Omental fat pad (tissue), 4 donors: ENCODE results near the gene DOCK3. TPM values are rescaled to one million over a fixed set of nuclear protein-coding genes. Genes with fewer than 3 reads are reported as not detected.

ENCODE experiments used
- ATAC-seq: fragments of 150-250 bp; one replicate; pipeline ENCODE4 v1.9.1; 2016; ENCODE audit warnings: mild to moderate bottlenecking, moderate library complexity; ENCODE audit not compliant: low FRiP score
- DNase-seq: peaks from one replicate; pipeline ENCODE4 v3.0.0-alpha.2; 2019; ENCODE audit warnings: low spot score
- total RNA-seq, 4 donors: library from RNA; depleted of rRNA; stranded (reverse); fragments of >200 nt; gene quantifications; one replicate each; pipeline ENCODE4 v1.1.0, GENCODE V29; 2016
- TF ChIP-seq, protein P1 (sequence below), 3 donors: fragments of 450-650 bp; IDR thresholded peaks; one replicate each; pipeline ENCODE4 v1.5.1; 2016 to 2017; ENCODE audit warnings: antibody characterized with exemption in 3 of 3, mild to moderate bottlenecking in 3 of 3, moderate library complexity in 2 of 3

The DOCK3 gene
- total RNA-seq, 4 donors from 2014 or later = 0.16 to 2.5 (median 1.4) TPM

DNA sequence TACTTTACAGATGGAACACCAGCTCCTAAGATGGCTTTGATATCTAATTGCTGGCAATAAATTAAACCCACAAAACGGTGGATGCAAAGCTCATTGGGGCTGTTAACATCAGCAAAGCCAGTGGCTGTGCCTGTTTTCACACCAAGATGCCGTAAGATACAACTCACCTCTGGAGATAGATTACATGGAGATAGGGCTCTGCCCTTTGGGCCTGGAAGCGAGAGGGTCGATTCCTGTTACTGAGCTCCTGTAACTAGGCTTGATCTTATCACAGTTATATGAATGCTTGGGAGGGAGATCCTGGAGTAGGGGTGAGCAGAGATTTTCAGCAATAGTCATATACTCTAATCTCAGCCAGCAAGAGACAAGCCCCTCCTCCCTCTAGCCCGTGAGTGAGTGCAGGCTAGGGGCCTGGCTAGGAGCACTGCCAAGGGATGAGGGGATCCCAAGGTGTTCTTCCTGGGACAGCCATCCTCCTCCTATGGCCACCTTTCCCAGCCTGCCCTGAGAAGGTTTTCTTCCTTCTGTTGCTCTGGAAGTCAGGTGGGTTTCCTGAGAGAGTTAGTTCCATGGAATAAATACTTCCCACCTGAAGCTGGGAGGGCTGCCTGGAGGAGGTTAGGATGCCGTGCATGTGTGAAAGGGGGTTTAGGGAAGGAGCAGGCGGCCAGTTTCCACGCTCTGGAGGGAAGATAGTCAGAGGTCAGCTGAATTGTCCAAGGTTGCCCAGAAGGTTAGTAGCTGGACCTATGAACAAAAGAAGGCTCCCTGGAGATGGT lies 18.1 kb upstream of the DOCK3 start:
- TF ChIP-seq, protein P1, sequence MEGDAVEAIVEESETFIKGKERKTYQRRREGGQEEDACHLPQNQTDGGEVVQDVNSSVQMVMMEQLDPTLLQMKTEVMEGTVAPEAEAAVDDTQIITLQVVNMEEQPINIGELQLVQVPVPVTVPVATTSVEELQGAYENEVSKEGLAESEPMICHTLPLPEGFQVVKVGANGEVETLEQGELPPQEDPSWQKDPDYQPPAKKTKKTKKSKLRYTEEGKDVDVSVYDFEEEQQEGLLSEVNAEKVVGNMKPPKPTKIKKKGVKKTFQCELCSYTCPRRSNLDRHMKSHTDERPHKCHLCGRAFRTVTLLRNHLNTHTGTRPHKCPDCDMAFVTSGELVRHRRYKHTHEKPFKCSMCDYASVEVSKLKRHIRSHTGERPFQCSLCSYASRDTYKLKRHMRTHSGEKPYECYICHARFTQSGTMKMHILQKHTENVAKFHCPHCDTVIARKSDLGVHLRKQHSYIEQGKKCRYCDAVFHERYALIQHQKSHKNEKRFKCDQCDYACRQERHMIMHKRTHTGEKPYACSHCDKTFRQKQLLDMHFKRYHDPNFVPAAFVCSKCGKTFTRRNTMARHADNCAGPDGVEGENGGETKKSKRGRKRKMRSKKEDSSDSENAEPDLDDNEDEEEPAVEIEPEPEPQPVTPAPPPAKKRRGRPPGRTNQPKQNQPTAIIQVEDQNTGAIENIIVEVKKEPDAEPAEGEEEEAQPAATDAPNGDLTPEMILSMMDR (IDR thresholded peaks at IDR 0.05) = no peak
- ATAC-seq = no peak
- DNase-seq = no peak

DNA sequence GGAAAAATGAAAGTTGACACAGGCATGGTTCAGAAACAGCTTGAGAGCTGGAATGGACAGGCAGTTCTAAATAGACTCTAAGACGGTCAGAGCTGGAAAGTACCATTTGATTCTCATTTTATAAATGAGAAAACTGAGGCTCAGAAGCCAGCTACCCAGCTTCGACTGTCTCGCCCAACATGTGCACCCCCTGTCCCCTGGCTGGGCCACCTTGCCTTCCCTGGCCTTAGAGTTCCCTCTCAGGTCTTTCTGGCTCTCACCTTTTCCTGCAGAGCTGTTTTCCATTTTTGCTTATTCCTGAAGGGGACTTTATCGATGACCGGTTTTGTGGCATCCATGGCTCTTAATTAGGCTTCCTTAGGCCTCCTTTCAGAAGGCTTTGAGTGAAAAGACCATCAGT lies 17.3 kb upstream of the DOCK3 start:
- ATAC-seq = no peak
- no peak for DNase-seq
- TF ChIP-seq, protein P1 (IDR thresholded peaks at IDR 0.05) = no peak

DNA sequence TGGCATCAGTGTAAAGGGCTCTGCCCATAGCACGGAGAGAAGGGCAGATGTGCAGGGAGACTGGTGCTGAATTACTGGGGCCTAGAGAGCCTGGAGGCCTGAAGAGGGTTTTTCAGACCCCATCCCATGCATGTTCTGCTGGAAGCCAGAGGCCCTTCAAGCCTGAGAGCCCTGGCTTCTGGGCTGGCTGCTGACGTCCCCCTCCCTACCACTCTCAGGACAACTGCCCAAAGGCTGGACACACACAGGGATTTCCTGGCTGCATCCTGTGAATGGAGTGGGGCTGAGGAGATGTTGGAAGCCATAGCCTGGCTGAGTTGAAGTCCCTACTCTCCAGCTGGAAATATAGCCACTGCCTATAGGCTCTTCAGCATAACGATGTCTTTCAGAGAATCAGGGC lies 16.9 kb upstream of the DOCK3 start:
- TF ChIP-seq, protein P1 (IDR thresholded peaks at IDR 0.05) = no peak
- ATAC-seq (no peak), DNase-seq (no peak)

DNA sequence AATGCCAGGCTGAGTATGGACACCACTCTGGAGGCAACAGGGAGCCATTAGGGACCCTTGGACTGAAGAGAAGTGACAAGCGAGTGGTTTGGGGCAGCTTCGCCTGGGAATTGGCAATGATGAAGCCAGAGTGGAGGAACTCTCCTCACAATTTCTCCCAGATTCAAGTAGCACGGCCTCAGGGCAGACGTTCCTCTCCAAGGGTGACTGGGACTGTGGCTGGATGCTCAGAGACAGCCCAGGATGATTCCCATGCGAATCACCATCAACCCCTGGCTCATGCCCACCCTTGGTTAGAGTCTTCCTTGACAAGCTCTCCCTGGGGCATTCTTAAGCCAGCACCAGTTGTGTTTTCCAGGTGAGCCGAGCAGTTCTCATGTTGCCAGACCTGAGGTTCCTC lies 16.3 kb upstream of the DOCK3 start:
- DNase-seq (no peak), ATAC-seq (no peak)
- TF ChIP-seq, protein P1 (IDR thresholded peaks at IDR 0.05) = no peak

DNA sequence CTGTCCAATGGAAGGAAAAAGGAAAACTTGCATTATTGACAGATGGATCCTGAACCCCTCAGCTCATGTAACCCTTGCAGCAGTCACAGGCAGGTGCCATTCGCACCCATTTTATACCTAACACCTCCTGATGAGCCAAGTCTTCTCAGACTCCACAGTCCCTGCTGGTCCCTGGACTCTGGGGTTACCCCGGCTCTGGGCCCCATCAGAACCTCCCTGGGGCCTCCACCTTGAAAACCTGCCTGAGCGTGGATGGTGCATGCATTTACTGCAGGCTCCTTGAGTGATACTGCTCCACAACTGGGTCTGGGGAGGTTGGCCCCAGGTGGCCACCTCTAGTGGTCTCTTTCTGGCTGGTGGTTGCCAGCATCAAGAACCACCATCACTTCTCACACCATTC lies 15.9 kb upstream of the DOCK3 start:
- TF ChIP-seq, protein P1 (IDR thresholded peaks at IDR 0.05) = no peak
- DNase-seq (no peak), ATAC-seq (no peak)

DNA sequence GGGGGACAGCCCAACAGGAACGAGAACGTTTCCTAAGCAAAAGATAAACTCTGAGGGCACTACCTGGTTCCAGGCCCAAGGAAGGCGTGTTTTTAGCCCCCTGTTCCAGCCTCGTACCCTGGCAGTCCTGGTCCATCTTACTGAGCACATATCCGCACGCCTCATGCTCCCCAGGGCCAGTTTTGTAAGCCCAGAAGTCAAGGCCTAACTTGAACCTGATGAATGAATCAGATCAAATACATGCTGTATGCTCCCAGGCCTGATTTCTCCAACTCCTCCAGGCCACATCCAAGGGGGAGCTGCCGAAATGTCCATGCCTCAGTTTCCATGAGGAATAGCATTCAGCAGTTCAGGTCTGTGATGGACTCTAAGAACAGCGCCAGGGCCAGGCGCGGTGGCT lies 14.3 kb upstream of the DOCK3 start:
- DNase-seq (no peak), ATAC-seq (no peak)

More for the DNA sequence above, 14.3 kb upstream of the DOCK3 start:
- TF ChIP-seq, protein P1 (IDR thresholded peaks at IDR 0.05) = no peak
